K562 (cell line): Measurements from ENCODE around the gene HAUS6. TPM values are rescaled to one million over a fixed set of nuclear protein-coding genes. Genes with fewer than 3 reads are reported as not detected.

ENCODE experiments used
- ATAC-seq: fragments of 200-7000 bp; cut with Tn5 transposase; 3 replicates; pipeline ENCODE4 v1.9.1; 2020; ENCODE audit warnings: moderate library complexity
- BruUV-seq: library from RNA; stranded (reverse); fragments of 400-500 nt; replicated peaks from 2 replicates; lab custom pipeline; 2021; lab: Mats Ljungman, UMichigan
- CTCF ChIA-PET: fragments of 300-600 bp; formaldehyde crosslinking; extraction: SDS; loops from one replicate; lab custom pipeline; 2021; ENCODE audit warnings: low intra/inter-chr PET ratio; lab: Yijun Ruan, JAX
- POLR2A ChIA-PET: fragments of 300-600, 350-650 bp; sonication (Branson Sonifier 250); formaldehyde crosslinking; extraction: SDS; loops from one replicate; lab custom pipeline; 2021; ENCODE audit warnings: antibody characterized with exemption, inconsistent platforms; lab: Yijun Ruan, JAX
- DNase-seq, 4 experiments: peaks; one replicate each; pipeline versions ENCODE4 v3.0.0 to v3.0.0-alpha.2; 2011 to 2018; ENCODE audit warnings: low spot score in 3 of 4, mixed read lengths in 3 of 4; ENCODE audit errors: extremely low read depth in 1 of 4
- FAIRE-seq: peaks from 2 replicates; lab custom pipeline; 2011; peaks lifted over from hg19 to GRCh38; lab: Jason Lieb, UNC
- H2AFZ ChIP-seq: 2 replicates; pipeline ENCODE4 v1.6.0; 2011; ENCODE audit warnings: low read depth, low read length, control low read depth, inconsistent platforms
- H3K27ac ChIP-seq: fragments of 200-600 bp; 3 replicates; pipeline ENCODE4 v1.8.0; 2011; ENCODE audit warnings: low read depth, mild to moderate bottlenecking, control low read depth, inconsistent platforms, low read length, moderate library complexity, mixed read lengths; ENCODE audit errors: extremely low read depth
- H3K27me3 ChIP-seq, 2 experiments: fragments of 300-600 bp in 1 of 2; 2 replicates in 1 of 2; 3 replicates in 1 of 2; pipeline versions ENCODE4 v1.6.0 to v1.8.0; 2011; ENCODE audit warnings: inconsistent platforms in 2 of 2, low read length in 2 of 2, mild to moderate bottlenecking in 1 of 2, mixed read lengths in 1 of 2, moderate library complexity in 1 of 2; ENCODE audit not compliant: control insufficient read depth in 2 of 2, insufficient read depth in 2 of 2
- H3K36me3 ChIP-seq: fragments of 300-600 bp; 3 replicates; pipeline ENCODE4 v1.8.0; 2011; ENCODE audit warnings: mild to moderate bottlenecking, low read length, inconsistent platforms; ENCODE audit not compliant: control insufficient read depth, insufficient read depth
- H3K4me1 ChIP-seq, 2 experiments: fragments of 200-600 bp in 1 of 2; replicated peaks in 1 of 2; 2 replicates in 1 of 2; 3 replicates in 1 of 2; pipeline versions ENCODE4 v1.5.1 to v1.8.0; 2011; ENCODE audit warnings: inconsistent platforms in 2 of 2, low read length in 2 of 2, mild to moderate bottlenecking in 1 of 2, mixed read lengths in 1 of 2, moderate library complexity in 1 of 2; ENCODE audit not compliant: control insufficient read depth in 2 of 2, insufficient read depth in 2 of 2
- H3K4me2 ChIP-seq: 2 replicates; pipeline ENCODE4 v1.6.1; 2011; ENCODE audit warnings: low read length, control low read depth, inconsistent platforms, mixed read lengths; ENCODE audit not compliant: insufficient read depth
- H3K4me3 ChIP-seq: fragments of 200-600 bp; sonication (generic), shearing (Covaris generic); 2 replicates; pipeline ENCODE4 v1.5.1; 2016; ENCODE audit warnings: control low read depth, inconsistent platforms
- H3K79me2 ChIP-seq: fragments of 200-600 bp; 3 replicates; pipeline ENCODE4 v1.8.0; 2011; ENCODE audit warnings: low read length, inconsistent platforms; ENCODE audit not compliant: control insufficient read depth, insufficient read depth
- H3K9ac ChIP-seq, 2 experiments: 2 replicates each; pipeline versions ENCODE4 v1.6.0 to v1.6.1; 2011; ENCODE audit warnings: low read depth in 2 of 2, low read length in 2 of 2, control low read depth in 1 of 2, inconsistent platforms in 1 of 2, mild to moderate bottlenecking in 1 of 2, mixed read lengths in 1 of 2; ENCODE audit not compliant: insufficient read depth in 1 of 2
- H3K9me1 ChIP-seq: one replicate; pipeline ENCODE4 v1.6.0; 2011; ENCODE audit warnings: inconsistent platforms, mild to moderate bottlenecking, low read length, moderate library complexity; ENCODE audit not compliant: control insufficient read depth, insufficient read depth
- H3K9me3 ChIP-seq: replicated peaks from 2 replicates; pipeline ENCODE4 v1.5.1; 2011; ENCODE audit warnings: low read depth, low read length, inconsistent platforms; ENCODE audit not compliant: control insufficient read depth, insufficient read depth
- H4K20me1 ChIP-seq: replicated peaks from 2 replicates; pipeline ENCODE4 v1.6.1; 2011; ENCODE audit warnings: low read length, inconsistent platforms, mixed read lengths; ENCODE audit not compliant: control insufficient read depth, insufficient read depth
- C11orf30 ChIP-seq: fragments of 450-650 bp; IDR thresholded peaks from 2 replicates; pipeline ENCODE4 v1.6.1; 2016; ENCODE audit warnings: low read depth, mild to moderate bottlenecking
- FOXP1 ChIP-seq: sonication (generic); formaldehyde crosslinking; IDR thresholded peaks from 2 replicates; pipeline ENCODE4 v1.8.0; 2022; ENCODE audit warnings: mild to moderate bottlenecking, missing genetic modification reagents
- MAFG ChIP-seq: fragments of 450-650 bp; conservative IDR thresholded peaks from 2 replicates; pipeline ENCODE4 v1.6.1; 2016; ENCODE audit warnings: missing genetic modification characterization, missing compliant biosample characterization
- SOX6 ChIP-seq: fragments of 450-650 bp; IDR thresholded peaks from 2 replicates; pipeline ENCODE4 v1.6.1; 2014; ENCODE audit warnings: mild to moderate bottlenecking
- ZNF316 ChIP-seq: fragments of 450-650 bp; IDR thresholded peaks from 2 replicates; pipeline ENCODE4 v1.6.1; 2016
- WGBS: fragments of 100-300 bp; shearing (Covaris generic); methylation state at CpG from one replicate; pipeline ENCODE4 v1.1.6; 2016; ENCODE audit warnings: low coverage, mixed read lengths; ENCODE audit not compliant: insufficient coverage; ENCODE audit errors: missing lambda C conversion rate; 5-methylcytosine and 5-hydroxymethylcytosine counted together
- in situ Hi-C: fragments of 300-500 bp; cut with MboI; formaldehyde crosslinking; loops from 4 replicates; pipeline ENCODE4 v1.15.0; 2018; ENCODE audit warnings: inconsistent platforms, mixed read lengths
- intact Hi-C: fragments of 100-400 bp; cut with micrococcal nuclease; formaldehyde crosslinking; loops from 2 replicates; pipeline ENCODE4 v1.14.2; 2022
- polyA plus RNA-seq, 8 experiments: library from polyadenylated mRNA; depleted of rRNA in 4 of 8; stranded (reverse) in 5 of 8; unstranded in 3 of 8; fragments of >200 nt; fragmentation: Nextera tagmentation in 2 of 8; fragmentation: Illumina TruSeq in 1 of 8; extraction: Ambion mirVana in 2 of 8; extraction: Trizol in 1 of 8; gene quantifications; 2 replicates each; pipeline versions ENCODE4 v1.2.1 to v1.2.3, GENCODE V29; 2011 to 2014; ENCODE audit warnings: inconsistent platforms in 1 of 8, missing spikeins in 1 of 8
- total RNA-seq, 7 experiments: library from RNA; depleted of rRNA in 6 of 7; stranded (reverse); fragments of >200 nt in 6 of 7; fragmentation: Illumina TruSeq in 2 of 7; extraction: Trizol in 2 of 7; gene quantifications; 2 replicates each; pipeline versions ENCODE4 v1.2.1 to v1.2.3, GENCODE V29; 2011 to 2021; ENCODE audit warnings: low replicate concordance in 1 of 7
- TF ChIP-seq, protein P1 (sequence below), 3 experiments: fragments of 200-800 bp in 1 of 3; fragments of 250-450 bp in 1 of 3; fragments of 450-650 bp in 1 of 3; sonication (Bioruptor Pico) in 1 of 3; sonication (Bioruptor generic) in 1 of 3; formaldehyde crosslinking in 1 of 3; IDR thresholded peaks; 2 replicates each; pipeline versions ENCODE4 v1.6.1 to v1.8.0; 2016 to 2022; ENCODE audit warnings: mild to moderate bottlenecking in 2 of 3, missing genetic modification characterization in 2 of 3, missing compliant biosample characterization in 1 of 3, moderate library complexity in 1 of 3

The HAUS6 gene
- total and polyA plus RNA-seq, 9 of the 15 experiments (the other 6 are each of a cell fraction or from before 2014, with no cell fraction given) = 10.2 to 31.7 (median 23.1) TPM

DNA sequence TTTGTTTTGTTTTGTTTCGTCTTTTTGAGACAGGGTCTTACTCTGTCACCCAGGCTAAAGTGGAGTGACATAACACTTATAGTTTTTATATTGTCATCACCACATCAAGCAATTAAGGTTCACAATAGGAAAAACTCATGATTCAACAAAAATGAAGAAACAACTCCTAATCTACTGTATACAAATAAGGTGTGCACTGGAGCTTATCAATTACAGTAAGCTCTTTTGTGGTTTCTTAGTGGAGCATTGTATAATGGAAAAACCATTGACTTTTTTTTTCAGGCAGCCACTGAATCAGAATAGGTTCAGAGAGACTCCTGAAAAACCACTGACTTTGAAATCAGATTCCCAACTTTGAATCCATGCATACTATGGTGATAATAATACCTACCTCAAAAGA, 35.4 kb upstream of the HAUS6 start:
- no peak overlapping the region for H3K27ac ChIP-seq
- intact Hi-C loops (no loop called here), in situ Hi-C loops (no loop called here)
- TF ChIP-seq ZNF316 (peak; percentile 74), C11orf30 (peak; percentile 56; the same call in 1 of the 2 replicates), MAFG (tag) (peak; percentile 40; the same call in 1 of the 2 replicates), SOX6 (peak; percentile 41; the same call in 1 of the 2 replicates), FOXP1 (CRISPR knock-in tag) (no peak)
- TF ChIP-seq, protein P1, sequence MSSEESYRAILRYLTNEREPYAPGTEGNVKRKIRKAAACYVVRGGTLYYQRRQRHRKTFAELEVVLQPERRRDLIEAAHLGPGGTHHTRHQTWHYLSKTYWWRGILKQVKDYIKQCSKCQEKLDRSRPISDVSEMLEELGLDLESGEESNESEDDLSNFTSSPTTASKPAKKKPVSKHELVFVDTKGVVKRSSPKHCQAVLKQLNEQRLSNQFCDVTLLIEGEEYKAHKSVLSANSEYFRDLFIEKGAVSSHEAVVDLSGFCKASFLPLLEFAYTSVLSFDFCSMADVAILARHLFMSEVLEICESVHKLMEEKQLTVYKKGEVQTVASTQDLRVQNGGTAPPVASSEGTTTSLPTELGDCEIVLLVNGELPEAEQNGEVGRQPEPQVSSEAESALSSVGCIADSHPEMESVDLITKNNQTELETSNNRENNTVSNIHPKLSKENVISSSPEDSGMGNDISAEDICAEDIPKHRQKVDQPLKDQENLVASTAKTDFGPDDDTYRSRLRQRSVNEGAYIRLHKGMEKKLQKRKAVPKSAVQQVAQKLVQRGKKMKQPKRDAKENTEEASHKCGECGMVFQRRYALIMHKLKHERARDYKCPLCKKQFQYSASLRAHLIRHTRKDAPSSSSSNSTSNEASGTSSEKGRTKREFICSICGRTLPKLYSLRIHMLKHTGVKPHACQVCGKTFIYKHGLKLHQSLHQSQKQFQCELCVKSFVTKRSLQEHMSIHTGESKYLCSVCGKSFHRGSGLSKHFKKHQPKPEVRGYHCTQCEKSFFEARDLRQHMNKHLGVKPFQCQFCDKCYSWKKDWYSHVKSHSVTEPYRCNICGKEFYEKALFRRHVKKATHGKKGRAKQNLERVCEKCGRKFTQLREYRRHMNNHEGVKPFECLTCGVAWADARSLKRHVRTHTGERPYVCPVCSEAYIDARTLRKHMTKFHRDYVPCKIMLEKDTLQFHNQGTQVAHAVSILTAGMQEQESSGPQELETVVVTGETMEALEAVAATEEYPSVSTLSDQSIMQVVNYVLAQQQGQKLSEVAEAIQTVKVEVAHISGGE (CRISPR knock-in tag; IDR thresholded peaks at IDR 0.05) = no peak
- no TSS peak for BruUV-seq
- H3K9me1 ChIP-seq = no peaks in the 10 kb centered on the region
- no peak overlapping the region for H3K9ac ChIP-seq
- no peaks in the 10 kb centered on the region for H4K20me1 ChIP-seq
- H3K9me3 ChIP-seq = no peaks in the 10 kb centered on the region
- H3K79me2 ChIP-seq = no peaks in the 10 kb centered on the region
- H3K4me2 ChIP-seq = no peak overlapping the region
- H3K36me3 ChIP-seq = no peaks in the 10 kb centered on the region
- WGBS = 67% methylated on average over 1 of the region's 1 CpG
- FAIRE-seq (no peak), DNase-seq (no peak), ATAC-seq (no peak)
- ChIA-PET POLR2A (interaction anchor here (0.6 to 1.0 kb wide), 3 partner anchors 8 to 87 kb away, joined by 3 read pairs; no protein-coding TSS in a partner anchor), CTCF (no interaction called here)
- H3K4me3 ChIP-seq = no peak overlapping the region
- no peaks in the 10 kb centered on the region for H3K27me3 ChIP-seq
- H3K4me1 ChIP-seq = peaks cover 0 to 9% of the 10 kb centered on the region in 2 experiments; a peak in 2 of 5 replicates
- no peak overlapping the region for H2AFZ ChIP-seq
